Astrocyte (in vitro differentiated cells and primary cell): ENCODE measurements around the gene FAM174B. TPM values are rescaled to one million over a fixed set of nuclear protein-coding genes. Genes with fewer than 3 reads are reported as not detected.

ENCODE experiments used
- DNase-seq: peaks from one replicate; pipeline ENCODE4 v3.0.0-alpha.2; 2010; ENCODE audit warnings: low read depth
- FAIRE-seq: peaks from 2 replicates; lab custom pipeline; 2011; peaks lifted over from hg19 to GRCh38; lab: Jason Lieb, UNC
- H2AFZ ChIP-seq: 2 replicates; pipeline ENCODE4 v1.6.0; 2012; ENCODE audit warnings: low read depth, low read length, inconsistent platforms
- H3K27ac ChIP-seq: 2 replicates; pipeline ENCODE4 v1.5.1; 2011; ENCODE audit warnings: low read depth, low read length, inconsistent platforms
- H3K27me3 ChIP-seq: 2 replicates; pipeline ENCODE4 v1.6.0; 2011; ENCODE audit warnings: low read length, inconsistent platforms; ENCODE audit not compliant: insufficient read depth
- H3K36me3 ChIP-seq: 2 replicates; pipeline ENCODE4 v1.5.1; 2011; ENCODE audit warnings: low read length, inconsistent platforms; ENCODE audit not compliant: insufficient read depth
- H3K4me1 ChIP-seq: 2 replicates; pipeline ENCODE4 v1.5.1; 2011; ENCODE audit warnings: low read length, inconsistent platforms; ENCODE audit not compliant: insufficient read depth
- H3K4me2 ChIP-seq: 2 replicates; pipeline ENCODE4 v1.6.0; 2012; ENCODE audit warnings: low read length, inconsistent platforms
- H3K4me3 ChIP-seq: 2 replicates; pipeline ENCODE4 v1.5.1; 2011; ENCODE audit warnings: low read depth, mild to moderate bottlenecking, low read length, inconsistent platforms; ENCODE audit not compliant: insufficient read depth
- H3K79me2 ChIP-seq: 2 replicates; pipeline ENCODE4 v1.6.0; 2012; ENCODE audit warnings: mild to moderate bottlenecking, low read length, inconsistent platforms; ENCODE audit not compliant: insufficient read depth
- H3K9ac ChIP-seq: 2 replicates; pipeline ENCODE4 v1.6.0; 2012; ENCODE audit warnings: mild to moderate bottlenecking, low read length, inconsistent platforms
- H3K9me3 ChIP-seq: 2 replicates; pipeline ENCODE4 v1.5.1; 2012; ENCODE audit warnings: low read depth, mild to moderate bottlenecking, low read length, inconsistent platforms; ENCODE audit not compliant: insufficient read depth
- H4K20me1 ChIP-seq: 2 replicates; pipeline ENCODE4 v1.6.0; 2012; ENCODE audit warnings: low read length, inconsistent platforms; ENCODE audit not compliant: insufficient read depth
- H3K27ac Mint-ChIP-seq: one replicate; pipeline ENCODE4 v1.8.0; 2021; ENCODE audit warnings: mild to moderate bottlenecking, mixed read lengths; ENCODE audit not compliant: unreplicated experiment
- H3K27me3 Mint-ChIP-seq: one replicate; pipeline ENCODE4 v1.8.0; 2021; ENCODE audit warnings: low read depth, mixed read lengths; ENCODE audit not compliant: unreplicated experiment
- H3K36me3 Mint-ChIP-seq: one replicate; pipeline ENCODE4 v1.8.0; 2021; ENCODE audit warnings: low read depth, mixed read lengths; ENCODE audit not compliant: unreplicated experiment
- H3K4me1 Mint-ChIP-seq: one replicate; pipeline ENCODE4 v1.8.0; 2021; ENCODE audit warnings: low read depth, mixed read lengths; ENCODE audit not compliant: unreplicated experiment
- H3K4me3 Mint-ChIP-seq: one replicate; pipeline ENCODE4 v1.8.0; 2021; ENCODE audit warnings: mild to moderate bottlenecking, moderate library complexity, mixed read lengths; ENCODE audit not compliant: unreplicated experiment
- H3K9me3 Mint-ChIP-seq: one replicate; pipeline ENCODE4 v1.8.0; 2021; ENCODE audit warnings: mild to moderate bottlenecking, mixed read lengths; ENCODE audit not compliant: unreplicated experiment
- EZH2 ChIP-seq: IDR thresholded peaks from 2 replicates; pipeline ENCODE4 v1.6.1; 2012; ENCODE audit warnings: mild to moderate bottlenecking, low read length, inconsistent platforms; ENCODE audit not compliant: insufficient read depth
- total RNA-seq: library from RNA; stranded (reverse); gene quantifications from 2 replicates; pipeline ENCODE4 v1.2.1, GENCODE V29; 2021
- TF ChIP-seq, protein P1 (sequence below): IDR thresholded peaks from 2 replicates; pipeline ENCODE4 v1.5.1; 2011; ENCODE audit warnings: low read depth, mild to moderate bottlenecking, inconsistent platforms, low read length, moderate library complexity; ENCODE audit not compliant: insufficient read depth

FAM174B gene
- total RNA-seq, 1 donor from 2014 or later, result 11.2 TPM

- H3K9ac ChIP-seq, result no peak overlapping the region
- no peaks in the 10 kb centered on the region for H3K27me3 ChIP-seq
- H3K4me3 ChIP-seq, result no peak overlapping the region
- Mint-ChIP-seq H3K4me3 (no peak overlapping the region), H3K9me3 (no peaks in the 10 kb centered on the region), H3K36me3 (peaks cover 8% of the 10 kb centered on the region), H3K27ac (no peak overlapping the region), H3K27me3 (no peaks in the 10 kb centered on the region), H3K4me1 (peaks cover 15% of the 10 kb centered on the region)
- no peak for DNase-seq
- H3K9me3 ChIP-seq, result no peaks in the 10 kb centered on the region
- peaks cover 17% of the 10 kb centered on the region for H3K4me1 ChIP-seq
- no peak for FAIRE-seq
- no peaks in the 10 kb centered on the region for H3K79me2 ChIP-seq
- no peaks in the 10 kb centered on the region for H3K36me3 ChIP-seq
- H4K20me1 ChIP-seq, result no peaks in the 10 kb centered on the region
- H2AFZ ChIP-seq, result no peak overlapping the region
- no peak overlapping the region for H3K27ac ChIP-seq
- H3K4me2 ChIP-seq, result no peak overlapping the region
- TF ChIP-seq, protein P1, sequence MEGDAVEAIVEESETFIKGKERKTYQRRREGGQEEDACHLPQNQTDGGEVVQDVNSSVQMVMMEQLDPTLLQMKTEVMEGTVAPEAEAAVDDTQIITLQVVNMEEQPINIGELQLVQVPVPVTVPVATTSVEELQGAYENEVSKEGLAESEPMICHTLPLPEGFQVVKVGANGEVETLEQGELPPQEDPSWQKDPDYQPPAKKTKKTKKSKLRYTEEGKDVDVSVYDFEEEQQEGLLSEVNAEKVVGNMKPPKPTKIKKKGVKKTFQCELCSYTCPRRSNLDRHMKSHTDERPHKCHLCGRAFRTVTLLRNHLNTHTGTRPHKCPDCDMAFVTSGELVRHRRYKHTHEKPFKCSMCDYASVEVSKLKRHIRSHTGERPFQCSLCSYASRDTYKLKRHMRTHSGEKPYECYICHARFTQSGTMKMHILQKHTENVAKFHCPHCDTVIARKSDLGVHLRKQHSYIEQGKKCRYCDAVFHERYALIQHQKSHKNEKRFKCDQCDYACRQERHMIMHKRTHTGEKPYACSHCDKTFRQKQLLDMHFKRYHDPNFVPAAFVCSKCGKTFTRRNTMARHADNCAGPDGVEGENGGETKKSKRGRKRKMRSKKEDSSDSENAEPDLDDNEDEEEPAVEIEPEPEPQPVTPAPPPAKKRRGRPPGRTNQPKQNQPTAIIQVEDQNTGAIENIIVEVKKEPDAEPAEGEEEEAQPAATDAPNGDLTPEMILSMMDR, result no peak
- no peak for TF ChIP-seq EZH2
These were observed 41.3 kb downstream of the FAM174B start for GRCh38 chr15:92614301-92614700.

- H3K27ac ChIP-seq, result no peak overlapping the region
- no peak overlapping the region for H3K9ac ChIP-seq
- Mint-ChIP-seq H3K9me3 (no peaks in the 10 kb centered on the region), H3K27ac (no peak overlapping the region), H3K36me3 (peaks cover 8% of the 10 kb centered on the region), H3K27me3 (no peaks in the 10 kb centered on the region), H3K4me3 (no peak overlapping the region), H3K4me1 (peaks cover 15% of the 10 kb centered on the region)
- H3K79me2 ChIP-seq, result no peaks in the 10 kb centered on the region
- no peak overlapping the region for H3K4me3 ChIP-seq
- DNase-seq (no peak), FAIRE-seq (no peak)
- peaks cover 17% of the 10 kb centered on the region for H3K4me1 ChIP-seq
- no peaks in the 10 kb centered on the region for H4K20me1 ChIP-seq
- no peak overlapping the region for H3K4me2 ChIP-seq
- H3K27me3 ChIP-seq, result no peaks in the 10 kb centered on the region
- H3K9me3 ChIP-seq, result no peaks in the 10 kb centered on the region
- TF ChIP-seq, protein P1, result no peak
- no peak for TF ChIP-seq EZH2
- H3K36me3 ChIP-seq, result no peaks in the 10 kb centered on the region
- H2AFZ ChIP-seq, result no peak overlapping the region
These were observed 41.7 kb downstream of the FAM174B start for GRCh38 chr15:92613841-92614240.

DNA sequence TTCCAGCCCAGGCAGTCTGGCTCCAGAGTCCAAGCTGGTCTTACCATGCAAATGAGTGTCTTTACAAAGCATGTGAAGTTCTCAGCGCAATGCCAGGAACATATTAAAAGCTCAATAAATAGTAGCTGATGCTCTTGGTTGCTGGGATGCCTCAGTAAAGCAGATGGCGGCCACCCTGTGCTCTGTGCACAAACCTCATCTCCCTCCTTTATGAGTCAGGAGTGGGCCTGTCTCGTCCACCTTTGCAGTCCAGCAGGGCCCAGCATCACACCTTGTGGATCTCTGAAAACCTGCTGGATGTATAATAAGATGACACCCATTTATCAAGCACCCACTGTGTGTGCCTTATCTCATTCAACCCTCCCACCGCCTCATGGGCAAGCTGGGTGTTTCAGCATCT lies 42.7 kb downstream of the FAM174B start:
- Mint-ChIP-seq H3K9me3 (no peaks in the 10 kb centered on the region), H3K4me1 (peaks cover 15% of the 10 kb centered on the region), H3K4me3 (no peak overlapping the region), H3K27ac (no peak overlapping the region), H3K27me3 (peaks cover 4% of the 10 kb centered on the region), H3K36me3 (peaks cover 8% of the 10 kb centered on the region)
- Histone ChIP-seq H3K9ac (no peak overlapping the region), H3K9me3 (no peaks in the 10 kb centered on the region), H2AFZ (no peak overlapping the region), H3K4me1 (peaks cover 13% of the 10 kb centered on the region), H4K20me1 (no peaks in the 10 kb centered on the region), H3K36me3 (no peaks in the 10 kb centered on the region), H3K4me3 (no peak overlapping the region), H3K4me2 (no peak overlapping the region), H3K79me2 (no peaks in the 10 kb centered on the region), H3K27ac (no peak overlapping the region), H3K27me3 (no peaks in the 10 kb centered on the region)
- TF ChIP-seq, protein P1, result no peak
- no peak for TF ChIP-seq EZH2
- DNase-seq (no peak), FAIRE-seq (no peak)
